ENCODE measurements around the gene PUS3.
"Not testable (repeated sequence)": the region's sequence is repeated elsewhere in the genome, so short reads cannot be mapped to it uniquely, and the experiment has no call there.

The PUS3 gene

GRCh38 chr11:125857670-125858069, 45.3 kb downstream of the PUS3 start:
- not testable (repeated sequence) for DNase-seq

DNA sequence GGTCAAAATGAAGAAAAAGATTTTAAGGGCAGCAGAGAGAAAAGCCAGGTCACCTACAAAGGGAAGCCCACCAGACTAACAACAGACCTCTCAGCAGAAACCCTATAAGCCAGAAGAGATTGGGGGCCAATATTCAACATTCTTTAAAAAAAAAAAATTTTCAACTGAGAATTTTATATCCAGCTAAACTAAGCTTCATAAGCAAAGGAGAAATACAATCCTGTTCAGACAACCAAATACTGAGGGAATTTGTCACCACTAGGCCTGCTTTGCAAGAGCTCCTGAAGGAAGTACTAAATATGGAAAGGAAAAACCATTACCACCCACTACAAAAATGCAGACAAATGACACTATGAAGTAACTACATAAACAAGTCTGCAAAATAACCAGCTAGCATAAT, 56.8 kb downstream of the PUS3 start:
- DNase-seq: no peak

All from stimulated activated CD4-positive, alpha-beta T cell treated with anti-CD3 and anti-CD28 coated beads, Interleukin-12 subunit alpha, Interleukin-12 subunit beta, amount 100 ng/mL, for 4 hours (primary cell).